ENCODE measurements around the gene SLTM.
A peak's percentile ranks its signal among the peaks of the same experiment; 100 is the strongest.
"Not testable (repeated sequence)": the region's sequence is repeated elsewhere in the genome, so short reads cannot be mapped to it uniquely, and the experiment has no call there.

The SLTM gene

GRCh38 chr15:58933281-58934113 lies at the start of gene SLTM:
TSS of gene SLTM (minus strand) at chr15:58933679. CDS start at chr15:58933565, 114 bp downstream.
- DNase-seq, result peak; percentile 97

- no peak for DNase-seq
These were observed 49.8 kb upstream of the SLTM start for GRCh38 chr15:58983261-58983660.

GRCh38 chr15:58981808-58982475 lies 48.5 kb upstream of the SLTM start:
- no peak for DNase-seq

- peak; percentile 71 for DNase-seq
These were observed 47.0 kb upstream of the SLTM start for GRCh38 chr15:58980351-58980939.

GRCh38 chr15:58977887-58978286 lies 44.4 kb upstream of the SLTM start:
- no peak for DNase-seq

- no peak for DNase-seq
These were observed 34.0 kb upstream of the SLTM start for GRCh38 chr15:58967479-58967878.

- no peak for DNase-seq
These were observed 33.2 kb upstream of the SLTM start for GRCh38 chr15:58966698-58967097.

- DNase-seq, result no peak
These were observed 29.4 kb upstream of the SLTM start for GRCh38 chr15:58962662-58963565.

GRCh38 chr15:58962136-58962535 lies 28.7 kb upstream of the SLTM start:
- no peak for DNase-seq

GRCh38 chr15:58958811-58959210 lies 25.3 kb upstream of the SLTM start:
- no peak for DNase-seq

- DNase-seq, result peak; percentile 62
These were observed 23.9 kb upstream of the SLTM start for GRCh38 chr15:58957101-58957973.

GRCh38 chr15:58952751-58953150 lies 19.3 kb upstream of the SLTM start:
- peak; percentile 12 for DNase-seq

GRCh38 chr15:58951388-58952007 lies 18.0 kb upstream of the SLTM start:
- peak; percentile 90 for DNase-seq

GRCh38 chr15:58947179-58947578 lies 13.7 kb upstream of the SLTM start:
- DNase-seq, result no peak

GRCh38 chr15:58934974-58935373 lies 1.5 kb upstream of the SLTM start:
- DNase-seq, result not testable (repeated sequence)

- no peak for DNase-seq
These were observed 1.0 kb upstream of the SLTM start for GRCh38 chr15:58934521-58934920.

GRCh38 chr15:58934114-58934447 lies 602 bp upstream of the SLTM start:
- no peak for DNase-seq

GRCh38 chr15:58932710-58933280 lies 684 bp downstream of the SLTM start:
- peak; percentile 47 for DNase-seq

GRCh38 chr15:58931987-58932588 lies 1.4 kb downstream of the SLTM start:
- peak; percentile 29 for DNase-seq

GRCh38 chr15:58929891-58930416 lies 3.5 kb downstream of the SLTM start:
- no peak for DNase-seq

Data from NCI-H1105 treated with DMSO at 0.1 percent for 48 hours (cell line).